Measurements from ENCODE around the gene C20orf141.
A peak's percentile ranks its signal among the peaks of the same experiment; 100 is the strongest.

The C20orf141 gene

GRCh38 chr20:2836035-2836434 is 21.2 kb downstream of the C20orf141 start:
- Histone ChIP-seq H3K79me2 (ENCODE audit: insufficient read depth, low read length) (no peaks in the 10 kb centered on the region), H3K9ac (ENCODE audit: low read depth, low read length) (no peak overlapping the region), H3K27me3 (ENCODE audit: insufficient read depth, low read length, poor library complexity) (peaks cover 12% of the 10 kb centered on the region), H3K4me2 (ENCODE audit: insufficient read depth, low read length) (no peak overlapping the region), H3K4me3 (ENCODE audit: low read depth in 1 of 2, low read length in 2 of 2) (no peak overlapping the region), H2AFZ (ENCODE audit: low read depth, low read length) (no peak overlapping the region), H3K36me3 (ENCODE audit: insufficient read depth, low read length) (no peaks in the 10 kb centered on the region), H3K9me3 (ENCODE audit: insufficient read depth, low read length, severe bottlenecking) (no peaks in the 10 kb centered on the region), H3K4me1 (ENCODE audit: insufficient read depth, low read length) (peaks cover 13% of the 10 kb centered on the region), H4K20me1 (ENCODE audit: insufficient read depth, low read length) (no peaks in the 10 kb centered on the region), H3K27ac (ENCODE audit: low read length) (no peak overlapping the region)
- no peak for DNase-seq
- no peak for ATAC-seq (ENCODE audit: insufficient read depth, low read depth)
- TF ChIP-seq EZH2 (IDR thresholded peaks at IDR 0.05; ENCODE audit: borderline replicate concordance, low read depth, low read length, severe bottlenecking) (no peak), CTCF (IDR thresholded peaks at IDR 0.05; ENCODE audit: borderline replicate concordance, extremely low read depth, low read length, poor library complexity, severe bottlenecking) (no peak)

GRCh38 chr20:2837221-2837960 is 22.6 kb downstream of the C20orf141 start:
- H3K4me2 ChIP-seq (ENCODE audit: insufficient read depth, low read length), result no peak overlapping the region
- no peak overlapping the region for H3K9ac ChIP-seq (ENCODE audit: low read depth, low read length)
- peak; percentile 2 for DNase-seq
- TF ChIP-seq CTCF (IDR thresholded peaks at IDR 0.05; ENCODE audit: borderline replicate concordance, extremely low read depth, low read length, poor library complexity, severe bottlenecking) (no peak), EZH2 (IDR thresholded peaks at IDR 0.05; ENCODE audit: borderline replicate concordance, low read depth, low read length, severe bottlenecking) (no peak)
- no peak for ATAC-seq (ENCODE audit: insufficient read depth, low read depth)
- H3K4me1 ChIP-seq (ENCODE audit: insufficient read depth, low read length), result peaks cover 22% of the 10 kb centered on the region
- H3K79me2 ChIP-seq (ENCODE audit: insufficient read depth, low read length), result no peaks in the 10 kb centered on the region
- no peaks in the 10 kb centered on the region for H3K36me3 ChIP-seq (ENCODE audit: insufficient read depth, low read length)
- H3K27me3 ChIP-seq (ENCODE audit: insufficient read depth, low read length, poor library complexity), result peaks cover 12% of the 10 kb centered on the region
- H2AFZ ChIP-seq (ENCODE audit: low read depth, low read length), result no peak overlapping the region
- H4K20me1 ChIP-seq (ENCODE audit: insufficient read depth, low read length), result no peaks in the 10 kb centered on the region
- no peak overlapping the region for H3K27ac ChIP-seq (ENCODE audit: low read length)
- no peak overlapping the region for H3K4me3 ChIP-seq (ENCODE audit: low read depth in 1 of 2, low read length in 2 of 2)
- no peaks in the 10 kb centered on the region for H3K9me3 ChIP-seq (ENCODE audit: insufficient read depth, low read length, severe bottlenecking)

- Histone ChIP-seq H3K79me2 (ENCODE audit: insufficient read depth, low read length) (no peaks in the 10 kb centered on the region), H3K9me3 (ENCODE audit: insufficient read depth, low read length, severe bottlenecking) (no peaks in the 10 kb centered on the region), H3K36me3 (ENCODE audit: insufficient read depth, low read length) (no peaks in the 10 kb centered on the region), H3K9ac (ENCODE audit: low read depth, low read length) (no peak overlapping the region), H3K27me3 (ENCODE audit: insufficient read depth, low read length, poor library complexity) (peaks cover 10% of the 10 kb centered on the region), H3K4me2 (ENCODE audit: insufficient read depth, low read length) (no peak overlapping the region), H3K27ac (ENCODE audit: low read length) (no peak overlapping the region), H3K4me3 (ENCODE audit: low read depth in 1 of 2, low read length in 2 of 2) (no peak overlapping the region), H4K20me1 (ENCODE audit: insufficient read depth, low read length) (no peaks in the 10 kb centered on the region), H3K4me1 (ENCODE audit: insufficient read depth, low read length) (peaks cover 22% of the 10 kb centered on the region), H2AFZ (ENCODE audit: low read depth, low read length) (no peak overlapping the region)
- ATAC-seq (ENCODE audit: insufficient read depth, low read depth), result no peak
- DNase-seq, result peak; percentile 9
- TF ChIP-seq EZH2 (IDR thresholded peaks at IDR 0.05; ENCODE audit: borderline replicate concordance, low read depth, low read length, severe bottlenecking), result no peak
- no peak for TF ChIP-seq CTCF (IDR thresholded peaks at IDR 0.05; ENCODE audit: borderline replicate concordance, extremely low read depth, low read length, poor library complexity, severe bottlenecking)
These were observed 23.5 kb downstream of the C20orf141 start for GRCh38 chr20:2838170-2838797.
